Hippocampal formation (tissue), 2 donors: ENCODE data around the gene PXN.

Source experiments
- DNase-seq, 2 donors: peaks; one replicate each; lab custom pipeline; 2025; lab: John Stamatoyannopoulos, UW

Gene PXN

DNA sequence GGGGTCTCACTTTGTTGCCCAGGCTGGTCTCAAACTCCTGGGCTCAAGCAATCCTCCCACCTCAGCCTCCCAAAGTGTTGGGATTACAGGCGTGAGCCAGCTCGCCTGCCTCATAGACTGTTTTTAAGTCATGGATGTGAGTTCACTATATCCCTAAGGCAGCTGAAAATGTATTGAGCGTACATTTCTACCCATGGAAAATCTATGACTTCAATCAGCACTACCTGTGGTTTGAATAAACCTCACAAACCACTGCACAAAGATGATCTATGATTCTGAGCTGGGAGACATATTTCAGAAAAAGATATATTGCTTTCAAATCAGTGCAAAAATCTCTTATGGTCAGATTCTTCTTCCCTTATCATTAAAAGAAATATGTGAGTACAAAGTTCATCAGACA lies 93.5 kb downstream of the PXN start:
- DNase-seq, result no peak

DNA sequence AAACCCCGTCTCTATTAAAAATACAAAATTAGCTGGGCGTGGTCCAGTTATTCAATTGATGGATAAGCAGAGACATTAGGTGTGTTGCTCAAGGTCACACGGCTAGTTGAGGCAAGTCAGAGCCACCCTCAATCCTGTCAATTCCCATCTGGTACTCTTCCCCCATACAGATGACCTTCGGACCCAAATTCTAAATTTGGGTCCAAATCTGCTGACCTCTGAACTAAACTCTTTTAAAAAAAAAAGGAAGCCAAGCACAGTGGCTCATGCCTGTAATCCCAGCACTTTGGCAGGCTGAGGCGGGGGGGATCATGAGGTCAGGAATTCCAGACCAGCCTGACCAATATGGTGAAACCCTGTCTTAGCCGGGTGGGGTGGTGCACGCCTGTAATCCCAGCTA lies 94.9 kb downstream of the PXN start:
- no peak for DNase-seq

DNA sequence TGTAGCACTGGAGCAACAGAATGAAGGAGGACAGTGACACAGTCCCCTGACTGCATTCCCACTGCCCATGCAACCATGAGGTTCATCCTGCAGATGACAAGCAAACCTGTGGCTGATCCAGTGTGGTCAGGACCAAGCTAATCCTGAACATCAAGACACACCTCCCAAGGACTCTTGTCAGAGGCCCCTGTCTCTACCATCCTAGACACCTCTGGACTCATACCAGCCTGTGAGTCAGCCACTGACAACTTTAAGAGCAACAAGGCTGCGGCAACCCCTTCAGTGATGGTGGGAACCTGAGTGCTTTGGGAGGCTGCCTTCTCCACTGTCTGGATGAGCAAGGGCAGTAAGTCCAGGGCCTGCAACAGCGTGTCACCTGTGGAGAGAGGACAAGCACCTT lies 95.6 kb downstream of the PXN start:
- DNase-seq, result no peak

DNA sequence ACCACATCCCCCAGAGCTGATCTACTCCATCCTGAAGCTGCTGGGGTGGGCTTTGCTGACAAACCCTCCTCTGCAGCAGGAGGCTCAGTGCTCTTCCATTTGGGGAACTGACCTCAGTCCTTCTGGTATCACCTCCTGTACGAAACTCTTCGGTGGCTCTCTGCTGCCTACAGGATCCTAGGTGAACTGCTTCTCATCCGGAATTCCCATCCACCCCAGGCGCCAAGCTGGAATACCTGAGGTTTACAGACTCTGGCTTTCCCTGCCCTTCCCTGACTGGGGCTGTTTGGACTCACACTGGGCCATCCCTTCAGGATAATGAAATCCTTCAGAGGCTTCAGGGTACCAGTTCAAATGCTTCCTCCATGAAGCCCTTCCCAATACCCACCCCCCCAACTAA lies 97.2 kb downstream of the PXN start:
- DNase-seq, result no peak

DNA sequence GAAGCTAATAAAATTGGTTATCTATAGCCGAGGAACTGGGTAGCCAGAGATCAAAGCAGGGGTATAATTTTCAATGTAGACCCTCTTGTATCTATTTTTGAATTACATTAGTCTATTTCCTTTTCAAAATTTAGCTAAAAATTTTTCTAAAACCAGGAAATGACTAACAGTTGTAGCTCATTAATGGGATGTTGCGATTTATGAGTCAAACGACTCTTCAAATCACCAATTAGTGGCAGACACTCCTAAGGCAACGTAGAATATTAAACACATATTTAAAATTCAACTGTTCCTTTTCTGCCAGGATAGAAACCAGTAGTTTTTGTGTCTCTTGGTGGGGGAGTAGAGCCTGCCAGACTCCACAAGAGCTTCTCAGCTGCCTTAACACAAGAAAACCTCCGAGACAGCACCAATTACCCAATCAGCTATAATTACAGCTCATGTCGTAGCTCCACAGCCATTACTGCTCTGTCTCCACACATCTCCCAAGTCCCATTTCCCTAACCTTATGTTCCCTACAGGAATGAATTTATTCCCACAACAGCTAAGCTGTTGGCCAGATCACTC lies 97.9 kb downstream of the PXN start:
- no peak for DNase-seq

DNA sequence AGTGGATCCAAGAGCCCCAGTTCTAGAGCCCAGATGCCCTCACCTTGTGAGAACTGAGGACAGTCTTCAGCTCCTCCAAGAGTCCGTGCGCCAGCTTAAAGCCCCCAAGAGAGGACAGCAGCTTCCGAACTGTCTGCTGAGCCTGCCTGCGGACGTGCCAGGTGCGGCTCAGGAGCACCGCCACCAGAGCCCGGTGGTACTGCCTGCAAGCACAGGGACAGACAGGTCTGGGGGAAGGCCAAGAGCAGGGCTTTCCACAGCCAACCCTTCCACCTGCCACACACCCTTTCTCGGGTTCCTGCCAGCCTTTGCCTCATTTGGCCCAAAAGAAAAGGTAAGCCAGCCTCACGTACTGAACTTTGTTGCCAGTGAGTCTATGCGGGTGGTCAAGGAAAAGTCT lies 101.2 kb downstream of the PXN start:
- DNase-seq, result no peak

DNA sequence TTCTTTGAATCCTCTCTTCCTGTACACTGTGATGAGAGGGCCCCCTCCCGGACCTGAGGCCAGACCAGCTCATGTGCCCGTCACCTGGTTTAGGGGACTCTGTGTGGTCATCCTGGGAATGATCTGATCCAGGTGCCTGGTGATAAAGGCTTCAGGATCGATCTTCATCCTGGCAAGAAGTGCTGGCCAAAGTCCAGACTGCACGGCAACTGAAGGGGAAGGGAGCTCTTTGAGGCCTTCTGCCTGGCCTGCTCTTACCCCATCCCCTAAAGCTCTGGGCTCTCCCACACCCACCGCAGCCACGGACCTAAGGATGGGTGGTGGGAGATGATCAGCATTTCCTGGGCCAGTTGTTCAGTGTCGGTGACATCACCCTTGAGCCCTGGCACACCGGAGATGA lies 102.8 kb downstream of the PXN start:
- no peak for DNase-seq

DNA sequence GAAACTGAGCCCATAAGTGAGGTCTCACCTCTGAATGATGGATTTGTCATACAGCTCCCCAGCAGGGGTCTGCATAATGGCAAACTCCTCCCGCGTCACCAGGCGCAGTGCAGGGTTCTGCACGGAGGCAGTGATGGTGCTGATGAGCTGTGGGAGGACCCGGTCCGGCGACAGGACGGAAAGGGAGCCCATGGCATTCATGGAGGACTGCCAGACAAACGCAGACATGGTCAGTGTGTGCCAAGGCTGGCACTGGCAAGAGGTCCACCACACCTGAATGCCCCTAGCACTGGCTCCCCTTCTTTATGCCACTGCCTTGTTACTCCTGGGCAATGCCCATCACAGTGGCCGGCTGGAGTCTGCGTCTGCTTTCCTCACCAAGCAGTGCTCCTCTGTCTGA lies 103.7 kb downstream of the PXN start:
- no peak for DNase-seq
